GM18507 (cell line): ENCODE results near the gene HMGN3.
"Not testable (repeated sequence)": the region's sequence is repeated elsewhere in the genome, so short reads cannot be mapped to it uniquely, and the experiment has no call there.

Experiments
- DNase-seq: peaks from one replicate; pipeline ENCODE4 v3.0.0; 2011; ENCODE audit warnings: low read depth; ENCODE audit not compliant: insufficient read length; ENCODE audit errors: extremely low spot score
- FAIRE-seq: peaks from 2 replicates; lab custom pipeline; 2011; peaks lifted over from hg19 to GRCh38; lab: Jason Lieb, UNC

The HMGN3 gene

GRCh38 chr6:79234150-79235022 lies at the start of gene HMGN3:
HMGN3 (minus strand) TSS chr6:79234682.
- FAIRE-seq (peak; percentile 94), DNase-seq (peak; percentile 78)

- FAIRE-seq (no peak), DNase-seq (no peak)
These were observed 46.3 kb upstream of the HMGN3 start for GRCh38 chr6:79280756-79281155.

- FAIRE-seq: no peak
- DNase-seq: no peak
These were observed 42.6 kb upstream of the HMGN3 start for GRCh38 chr6:79277109-79277508.

- FAIRE-seq (no peak), DNase-seq (no peak)
These were observed 35.4 kb upstream of the HMGN3 start for GRCh38 chr6:79269877-79270276.

- FAIRE-seq: no peak
- no peak for DNase-seq
These were observed 32.6 kb upstream of the HMGN3 start for GRCh38 chr6:79267128-79267527.

GRCh38 chr6:79266051-79266450 lies 31.6 kb upstream of the HMGN3 start:
- no peak for FAIRE-seq
- DNase-seq: no peak

- no peak for FAIRE-seq
- DNase-seq: no peak
These were observed 28.9 kb upstream of the HMGN3 start for GRCh38 chr6:79263359-79263758.

- no peak for DNase-seq
- FAIRE-seq: no peak
These were observed 27.2 kb upstream of the HMGN3 start for GRCh38 chr6:79261666-79262065.

- DNase-seq (no peak), FAIRE-seq (no peak)
These were observed 26.3 kb upstream of the HMGN3 start for GRCh38 chr6:79260772-79261171.

- no peak for DNase-seq
- no peak for FAIRE-seq
These were observed 23.1 kb upstream of the HMGN3 start for GRCh38 chr6:79257381-79258205.

- DNase-seq, FAIRE-seq: not testable (repeated sequence)
These were observed 22.3 kb upstream of the HMGN3 start for GRCh38 chr6:79256770-79257169.

GRCh38 chr6:79255086-79255485 lies 20.6 kb upstream of the HMGN3 start:
- FAIRE-seq, DNase-seq: not testable (repeated sequence)

GRCh38 chr6:79250559-79250958 lies 16.1 kb upstream of the HMGN3 start:
- FAIRE-seq: no peak
- no peak for DNase-seq

GRCh38 chr6:79250107-79250514 lies 15.6 kb upstream of the HMGN3 start:
- FAIRE-seq: peak; percentile 56
- no peak for DNase-seq

GRCh38 chr6:79249136-79249535 lies 14.7 kb upstream of the HMGN3 start:
- DNase-seq (no peak), FAIRE-seq (no peak)

GRCh38 chr6:79246891-79247290 lies 12.4 kb upstream of the HMGN3 start:
- FAIRE-seq (peak; percentile 60), DNase-seq (no peak)

GRCh38 chr6:79241228-79241627 lies 6.7 kb upstream of the HMGN3 start:
- FAIRE-seq (no peak), DNase-seq (no peak)

GRCh38 chr6:79240509-79240908 lies 6.0 kb upstream of the HMGN3 start:
- DNase-seq (no peak), FAIRE-seq (no peak)

GRCh38 chr6:79239536-79240168 lies 5.2 kb upstream of the HMGN3 start:
- DNase-seq (no peak), FAIRE-seq (peak; percentile 80)

- FAIRE-seq (no peak), DNase-seq (no peak)
These were observed 4.4 kb upstream of the HMGN3 start for GRCh38 chr6:79238919-79239318.
